Fibroblast of pulmonary artery (primary cell): ENCODE data around the gene PIGS.

Experiments used
- DNase-seq: peaks from one replicate; pipeline ENCODE4 v3.0.0-alpha.2; 2010; ENCODE audit warnings: low read depth
- H3K4me3 ChIP-seq: replicated peaks from 2 replicates; pipeline ENCODE4 v1.5.1; 2011; ENCODE audit warnings: low read depth, mild to moderate bottlenecking, control low read depth, low read length, moderate library complexity
- TF ChIP-seq, protein P1 (sequence below): IDR thresholded peaks from 2 replicates; pipeline ENCODE4 v1.5.1; 2011; ENCODE audit warnings: mild to moderate bottlenecking, control low read depth, low read length, inconsistent platforms; ENCODE audit errors: missing control alignments

Gene PIGS

DNA sequence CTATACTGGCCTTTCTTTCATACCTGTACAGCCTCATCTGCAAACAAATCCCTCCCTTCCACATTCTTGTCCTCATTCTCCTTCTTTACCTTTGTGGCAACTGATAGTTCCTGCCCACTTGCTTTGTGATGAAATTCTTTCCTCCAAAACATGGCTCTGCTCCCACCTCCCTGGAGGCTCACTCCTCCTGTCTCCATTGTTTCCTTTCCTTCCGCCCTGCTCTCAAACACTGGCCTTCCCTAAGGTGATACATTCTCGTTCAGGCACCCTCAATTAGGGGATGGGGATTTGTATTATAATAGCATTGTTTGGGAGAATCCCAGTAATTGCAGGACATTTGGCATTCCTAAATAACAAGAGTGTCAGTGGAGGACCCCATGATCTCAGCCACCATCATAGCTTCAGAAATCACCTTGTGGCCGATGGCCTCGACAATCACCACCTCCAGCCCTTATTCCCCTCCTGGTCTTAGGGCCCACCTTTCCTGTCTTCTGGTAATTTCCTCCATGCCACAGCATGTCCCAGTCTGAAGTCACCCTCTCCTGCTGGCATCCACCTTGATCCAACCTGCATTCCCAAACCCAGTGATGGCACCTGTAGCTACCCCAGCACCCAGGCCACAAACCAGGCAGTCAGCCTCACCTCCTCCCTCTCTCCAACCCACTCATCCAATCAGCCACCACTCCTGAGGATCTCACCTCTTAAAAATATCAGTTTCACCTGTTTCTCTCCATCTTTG, 26.8 kb downstream of the PIGS start:
- TF ChIP-seq, protein P1, sequence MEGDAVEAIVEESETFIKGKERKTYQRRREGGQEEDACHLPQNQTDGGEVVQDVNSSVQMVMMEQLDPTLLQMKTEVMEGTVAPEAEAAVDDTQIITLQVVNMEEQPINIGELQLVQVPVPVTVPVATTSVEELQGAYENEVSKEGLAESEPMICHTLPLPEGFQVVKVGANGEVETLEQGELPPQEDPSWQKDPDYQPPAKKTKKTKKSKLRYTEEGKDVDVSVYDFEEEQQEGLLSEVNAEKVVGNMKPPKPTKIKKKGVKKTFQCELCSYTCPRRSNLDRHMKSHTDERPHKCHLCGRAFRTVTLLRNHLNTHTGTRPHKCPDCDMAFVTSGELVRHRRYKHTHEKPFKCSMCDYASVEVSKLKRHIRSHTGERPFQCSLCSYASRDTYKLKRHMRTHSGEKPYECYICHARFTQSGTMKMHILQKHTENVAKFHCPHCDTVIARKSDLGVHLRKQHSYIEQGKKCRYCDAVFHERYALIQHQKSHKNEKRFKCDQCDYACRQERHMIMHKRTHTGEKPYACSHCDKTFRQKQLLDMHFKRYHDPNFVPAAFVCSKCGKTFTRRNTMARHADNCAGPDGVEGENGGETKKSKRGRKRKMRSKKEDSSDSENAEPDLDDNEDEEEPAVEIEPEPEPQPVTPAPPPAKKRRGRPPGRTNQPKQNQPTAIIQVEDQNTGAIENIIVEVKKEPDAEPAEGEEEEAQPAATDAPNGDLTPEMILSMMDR = no peak
- DNase-seq = no peak
- H3K4me3 ChIP-seq = no peak overlapping the region

DNA sequence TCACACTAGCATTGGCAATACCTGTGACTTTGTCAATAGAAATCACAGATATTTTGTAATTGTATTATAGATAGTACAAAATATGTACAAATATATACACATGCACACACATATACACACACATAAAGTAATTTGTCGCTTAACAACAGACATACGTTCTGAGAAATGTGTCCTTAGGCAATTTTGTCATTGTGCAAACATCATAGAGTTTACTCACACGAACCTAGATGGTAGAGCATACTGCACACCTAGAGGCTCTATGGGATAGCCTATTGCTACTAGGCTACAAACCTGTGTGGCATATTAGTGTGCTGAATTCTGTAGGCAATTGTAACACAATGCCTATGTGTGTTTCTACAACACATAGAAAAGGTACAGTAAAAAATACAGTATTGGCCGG, 29.9 kb downstream of the PIGS start:
- DNase-seq = no peak
- H3K4me3 ChIP-seq = no peak overlapping the region
- TF ChIP-seq, protein P1 = no peak

DNA sequence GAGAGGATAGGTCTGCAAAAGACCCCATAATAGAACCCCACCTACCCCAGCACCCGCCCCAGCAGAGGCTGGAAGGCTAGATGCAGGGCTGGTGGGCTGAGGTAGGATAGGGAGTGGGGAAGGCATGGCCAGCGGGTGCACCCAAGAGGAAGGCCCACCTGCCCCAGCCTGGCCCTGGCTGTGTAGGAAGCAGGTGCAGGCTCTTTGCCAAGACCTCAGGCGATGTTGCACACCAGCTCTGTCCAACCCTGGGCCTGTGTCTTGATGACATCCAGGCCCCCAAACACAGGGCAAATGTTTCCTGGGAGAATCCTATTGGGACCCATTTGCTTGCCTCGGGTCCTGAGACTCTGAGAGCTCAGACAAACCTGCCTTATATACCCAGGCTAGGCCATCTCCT, 31.1 kb downstream of the PIGS start:
- no peak for DNase-seq
- TF ChIP-seq, protein P1 = no peak
- H3K4me3 ChIP-seq = no peak overlapping the region

DNA sequence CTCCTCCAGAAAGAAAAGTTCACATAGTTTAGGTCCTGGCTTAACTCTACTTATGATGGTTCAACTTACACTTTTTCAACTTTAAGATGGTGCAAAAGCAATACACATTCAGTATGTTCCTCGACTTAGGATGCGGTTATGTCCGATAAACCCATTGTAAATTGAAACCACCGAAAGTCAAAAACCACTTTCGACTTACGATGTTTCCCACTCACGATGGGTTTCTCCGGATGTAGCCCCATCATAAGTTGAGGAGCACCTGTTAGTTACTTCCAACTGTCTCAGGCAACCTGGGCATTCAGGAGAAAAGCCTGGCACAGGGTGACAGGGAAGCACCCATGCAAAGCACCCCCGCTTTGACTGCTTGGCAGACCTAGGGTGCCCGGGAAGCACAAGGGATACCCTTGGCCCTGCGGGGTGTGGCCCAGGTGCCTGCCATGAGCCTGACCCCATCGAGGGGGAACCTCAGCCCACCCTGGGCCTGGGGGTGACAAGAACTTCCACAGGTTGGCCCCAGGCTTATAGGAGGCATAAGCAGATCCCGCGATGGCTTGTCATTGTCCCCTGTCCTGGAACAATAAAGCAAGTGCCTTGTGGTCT, 32.9 kb downstream of the PIGS start:
- H3K4me3 ChIP-seq = no peak overlapping the region
- TF ChIP-seq, protein P1 = no peak

DNA sequence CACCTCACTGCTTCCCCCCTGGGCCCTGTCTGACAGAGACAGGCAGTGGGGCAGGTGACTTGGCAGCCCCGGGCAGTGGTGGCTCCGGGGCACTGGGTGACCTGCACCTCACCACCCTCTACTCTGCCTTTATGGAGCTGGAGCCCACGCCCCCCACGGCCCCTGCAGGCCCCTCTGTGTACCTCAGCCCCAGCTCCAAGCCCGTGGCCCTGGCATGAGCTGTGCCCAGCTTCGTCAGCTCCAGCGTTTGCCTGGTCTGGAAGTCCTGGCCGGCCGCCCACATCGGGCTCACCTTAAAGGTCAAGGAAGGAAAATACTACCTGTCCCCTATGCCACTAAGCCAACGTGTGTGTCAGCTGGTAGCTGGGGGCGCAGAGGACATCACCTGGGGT, 34.1 kb downstream of the PIGS start:
- TF ChIP-seq, protein P1 = no peak
- no peak overlapping the region for H3K4me3 ChIP-seq
- no peak for DNase-seq

More for the DNA sequence above, 32.9 kb downstream of the PIGS start:
- no peak for DNase-seq

DNA sequence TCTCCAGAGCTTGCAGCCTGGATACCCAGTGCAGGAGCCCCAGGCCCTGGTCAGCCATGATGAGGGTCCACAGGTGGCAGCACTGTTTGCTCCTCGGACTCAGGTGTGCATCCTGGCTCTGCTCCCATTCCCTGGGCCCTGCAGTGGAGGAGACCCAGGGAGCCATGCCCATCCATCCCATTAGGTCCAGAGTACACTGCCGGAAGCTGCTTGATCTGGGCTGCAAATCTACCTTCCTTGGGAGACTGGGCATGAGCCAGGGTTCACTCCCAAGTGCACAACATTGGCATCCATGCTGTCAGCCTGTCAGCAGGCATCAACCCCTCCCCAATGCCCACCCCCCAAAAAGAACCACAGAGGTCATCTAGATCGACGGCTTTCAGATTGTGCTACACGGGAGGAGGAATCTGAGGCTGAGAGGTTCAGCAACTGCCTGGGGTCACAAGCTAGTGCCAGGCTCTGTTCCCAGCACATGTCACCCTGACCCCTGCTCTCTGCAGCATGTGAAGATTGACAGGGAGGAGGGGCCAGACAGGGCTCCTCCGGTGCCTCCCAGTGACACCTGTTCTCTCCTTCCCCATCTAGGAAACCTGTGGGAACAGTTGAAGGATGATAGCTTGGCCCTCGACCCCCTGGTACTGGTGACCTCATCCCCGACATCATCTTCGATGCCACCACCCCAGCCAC, 34.6 kb downstream of the PIGS start:
- no peak for DNase-seq
- TF ChIP-seq, protein P1 = no peak
- H3K4me3 ChIP-seq = no peak overlapping the region
